PC-9 (cell line): ENCODE measurements around the gene RAB30. TPM values are rescaled to one million over a fixed set of nuclear protein-coding genes. Genes with fewer than 3 reads are reported as not detected.

Experiments used
- BruUV-seq: library from RNA; stranded (reverse); fragments of 400-500 nt; replicated peaks from 2 replicates; lab custom pipeline; 2021; lab: Mats Ljungman, UMichigan
- CTCF ChIA-PET: fragments of 300-600 bp; sonication (Branson Sonifier 250); formaldehyde crosslinking; loops from one replicate; lab custom pipeline; 2022; ENCODE audit warnings: antibody characterized with exemption; lab: Charles Lee
- POLR2A ChIA-PET: fragments of 300-600 bp; sonication (Branson Sonifier 250); formaldehyde crosslinking; loops from one replicate; lab custom pipeline; 2022; ENCODE audit warnings: antibody characterized with exemption; ENCODE audit not compliant: unreplicated experiment; lab: Charles Lee
- DNase-seq, 2 experiments: peaks; one replicate each; pipeline versions ENCODE4 v3.0.0 to v3.0.0-alpha.2; 2015 to 2022; ENCODE audit warnings: mixed read lengths in 1 of 2
- H2AFZ ChIP-seq: fragments of 200-600 bp; sonication (generic); 2 replicates; pipeline ENCODE4 v1.8.1; 2017; ENCODE audit warnings: antibody characterized with exemption
- H3F3A ChIP-seq: fragments of 200-600 bp; sonication (generic); 2 replicates; pipeline ENCODE4 v1.8.1; 2017; ENCODE audit warnings: antibody characterized with exemption, mild to moderate bottlenecking, low read depth; ENCODE audit not compliant: insufficient read depth
- H3K27ac ChIP-seq: fragments of 200-600 bp; sonication (generic); 2 replicates; pipeline ENCODE4 v1.6.1; 2016; ENCODE audit warnings: mixed run types
- H3K27me3 ChIP-seq: fragments of 200-600 bp; sonication (generic); 2 replicates; pipeline ENCODE4 v1.6.1; 2016; ENCODE audit warnings: low read depth, mixed run types; ENCODE audit not compliant: insufficient read depth
- H3K36me3 ChIP-seq: fragments of 200-600 bp; sonication (generic); 2 replicates; pipeline ENCODE4 v1.6.1; 2016; ENCODE audit warnings: low read depth, mixed run types
- H3K4me1 ChIP-seq: fragments of 200-600 bp; sonication (generic); replicated peaks from 2 replicates; pipeline ENCODE4 v1.6.1; 2016; ENCODE audit warnings: mixed run types; ENCODE audit not compliant: insufficient read depth
- H3K4me2 ChIP-seq: fragments of 200-600 bp; sonication (generic); 2 replicates; pipeline ENCODE4 v1.6.1; 2017; ENCODE audit warnings: mixed run types
- H3K4me3 ChIP-seq: fragments of 200-600 bp; sonication (generic); 2 replicates; pipeline ENCODE4 v1.6.1; 2016; ENCODE audit warnings: mixed run types
- H3K79me2 ChIP-seq: fragments of 200-600 bp; sonication (generic); 2 replicates; pipeline ENCODE4 v1.6.1; 2017; ENCODE audit warnings: low read depth, mixed run types
- H3K9me2 ChIP-seq: fragments of 200-600 bp; sonication (generic); 2 replicates; pipeline ENCODE4 v1.8.1; 2017; ENCODE audit warnings: mild to moderate bottlenecking; ENCODE audit not compliant: insufficient read depth
- H3K9me3 ChIP-seq: fragments of 200-600 bp; sonication (generic); 2 replicates; pipeline ENCODE4 v1.8.1; 2016; ENCODE audit warnings: low read depth; ENCODE audit not compliant: insufficient read depth
- H4K20me1 ChIP-seq: fragments of 200-600 bp; sonication (generic); 2 replicates; pipeline ENCODE4 v1.8.1; 2017; ENCODE audit not compliant: insufficient read depth
- EZH2 ChIP-seq: fragments of 200-600 bp; sonication (generic); IDR thresholded peaks from 2 replicates; pipeline ENCODE4 v1.8.0; 2017; ENCODE audit warnings: antibody characterized with exemption, low read depth
- intact Hi-C: fragments of 100-400 bp; cut with micrococcal nuclease; formaldehyde crosslinking; loops from one replicate; pipeline ENCODE4 v1.10.0; 2022; ENCODE audit not compliant: unreplicated experiment
- total RNA-seq: library from RNA; stranded (reverse); gene quantifications from 2 replicates; pipeline ENCODE4 v1.2.3, GENCODE V29; 2021
- TF ChIP-seq, protein P1 (sequence below): fragments of 200-600 bp; sonication (generic); conservative IDR thresholded peaks from 2 replicates; pipeline ENCODE4 v1.6.1; 2017; ENCODE audit warnings: mixed run types, antibody characterized with exemption, mild to moderate bottlenecking, moderate library complexity

RAB30 gene
- total RNA-seq, 1 experiment from 2014 or later, result 3.6 TPM

GRCh38 chr11:83014951-83015350 lies 56.7 kb downstream of the RAB30 start:
- POLR2A ChIA-PET, result no interaction called here
- intact Hi-C loops, result no loop called here
- no peak for TF ChIP-seq EZH2
- TF ChIP-seq, protein P1, sequence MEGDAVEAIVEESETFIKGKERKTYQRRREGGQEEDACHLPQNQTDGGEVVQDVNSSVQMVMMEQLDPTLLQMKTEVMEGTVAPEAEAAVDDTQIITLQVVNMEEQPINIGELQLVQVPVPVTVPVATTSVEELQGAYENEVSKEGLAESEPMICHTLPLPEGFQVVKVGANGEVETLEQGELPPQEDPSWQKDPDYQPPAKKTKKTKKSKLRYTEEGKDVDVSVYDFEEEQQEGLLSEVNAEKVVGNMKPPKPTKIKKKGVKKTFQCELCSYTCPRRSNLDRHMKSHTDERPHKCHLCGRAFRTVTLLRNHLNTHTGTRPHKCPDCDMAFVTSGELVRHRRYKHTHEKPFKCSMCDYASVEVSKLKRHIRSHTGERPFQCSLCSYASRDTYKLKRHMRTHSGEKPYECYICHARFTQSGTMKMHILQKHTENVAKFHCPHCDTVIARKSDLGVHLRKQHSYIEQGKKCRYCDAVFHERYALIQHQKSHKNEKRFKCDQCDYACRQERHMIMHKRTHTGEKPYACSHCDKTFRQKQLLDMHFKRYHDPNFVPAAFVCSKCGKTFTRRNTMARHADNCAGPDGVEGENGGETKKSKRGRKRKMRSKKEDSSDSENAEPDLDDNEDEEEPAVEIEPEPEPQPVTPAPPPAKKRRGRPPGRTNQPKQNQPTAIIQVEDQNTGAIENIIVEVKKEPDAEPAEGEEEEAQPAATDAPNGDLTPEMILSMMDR, result no peak
- no peaks in the 10 kb centered on the region for H3K4me1 ChIP-seq
- no peaks in the 10 kb centered on the region for H3F3A ChIP-seq
- no peaks in the 10 kb centered on the region for H4K20me1 ChIP-seq
- no peaks in the 10 kb centered on the region for H3K9me2 ChIP-seq
- no peak overlapping the region for H3K4me3 ChIP-seq
- CTCF ChIA-PET, result no interaction called here
- H3K79me2 ChIP-seq, result no peaks in the 10 kb centered on the region
- no TSS peak for BruUV-seq
- no peak for DNase-seq
- no peak overlapping the region for H2AFZ ChIP-seq
- H3K4me2 ChIP-seq, result no peak overlapping the region
- no peak overlapping the region for H3K27ac ChIP-seq
- H3K9me3 ChIP-seq, result no peaks in the 10 kb centered on the region
- H3K27me3 ChIP-seq, result no peaks in the 10 kb centered on the region
- H3K36me3 ChIP-seq, result no peaks in the 10 kb centered on the region

DNA sequence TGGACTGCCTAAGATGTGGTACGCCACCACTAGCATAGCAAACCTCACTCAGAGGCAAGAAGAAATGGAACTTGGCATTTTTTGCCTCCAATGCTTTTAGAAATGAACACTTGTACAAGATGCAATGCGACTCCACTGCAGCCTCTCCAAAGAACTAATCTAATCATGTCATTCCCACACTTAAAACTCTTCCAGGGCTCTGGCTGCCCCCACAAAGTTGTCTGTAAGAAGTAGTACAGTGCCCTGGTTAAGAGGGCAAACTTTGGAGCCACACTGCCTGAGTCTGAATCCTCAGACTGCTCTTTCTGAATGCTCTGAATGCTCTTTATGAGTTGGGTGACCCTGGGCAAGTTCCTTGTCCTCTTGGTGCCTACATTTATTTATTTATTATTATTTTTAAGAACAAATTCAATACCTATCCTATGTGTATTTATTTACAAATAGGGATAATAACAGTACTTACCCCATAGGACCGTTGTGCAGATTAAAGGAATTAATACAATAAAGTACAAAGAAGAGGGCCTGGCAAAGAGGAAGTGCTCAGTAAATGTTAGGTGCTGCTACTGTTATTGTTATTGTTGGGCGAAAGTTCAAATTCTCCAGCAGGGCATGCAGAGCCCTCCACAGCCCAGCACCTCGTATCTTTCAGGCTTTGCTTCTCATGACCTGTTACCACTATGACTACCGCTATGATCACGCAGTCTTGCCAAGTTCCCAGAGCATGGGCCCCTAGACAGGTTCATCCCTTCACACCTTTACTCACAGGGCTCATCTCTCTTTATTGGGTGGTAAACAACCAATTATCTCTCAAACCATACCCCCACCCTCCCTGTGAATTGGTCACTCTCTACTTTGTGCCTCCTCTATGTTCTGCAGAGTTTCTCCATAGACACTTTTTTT lies 59.3 kb downstream of the RAB30 start:
- intact Hi-C loops, result no loop called here
- Histone ChIP-seq H4K20me1 (no peaks in the 10 kb centered on the region), H2AFZ (no peak overlapping the region), H3K4me1 (no peaks in the 10 kb centered on the region), H3K9me3 (no peaks in the 10 kb centered on the region), H3K9me2 (no peaks in the 10 kb centered on the region), H3K4me2 (no peak overlapping the region), H3K36me3 (no peaks in the 10 kb centered on the region), H3K79me2 (no peaks in the 10 kb centered on the region), H3K27ac (no peak overlapping the region), H3F3A (no peaks in the 10 kb centered on the region), H3K4me3 (no peak overlapping the region), H3K27me3 (no peaks in the 10 kb centered on the region)
- no TSS peak for BruUV-seq
- ChIA-PET CTCF (no interaction called here), POLR2A (no interaction called here)
- DNase-seq, result peak in 1 of 2 experiments; percentile 30
- no peak for TF ChIP-seq EZH2
- TF ChIP-seq, protein P1, result no peak

DNA sequence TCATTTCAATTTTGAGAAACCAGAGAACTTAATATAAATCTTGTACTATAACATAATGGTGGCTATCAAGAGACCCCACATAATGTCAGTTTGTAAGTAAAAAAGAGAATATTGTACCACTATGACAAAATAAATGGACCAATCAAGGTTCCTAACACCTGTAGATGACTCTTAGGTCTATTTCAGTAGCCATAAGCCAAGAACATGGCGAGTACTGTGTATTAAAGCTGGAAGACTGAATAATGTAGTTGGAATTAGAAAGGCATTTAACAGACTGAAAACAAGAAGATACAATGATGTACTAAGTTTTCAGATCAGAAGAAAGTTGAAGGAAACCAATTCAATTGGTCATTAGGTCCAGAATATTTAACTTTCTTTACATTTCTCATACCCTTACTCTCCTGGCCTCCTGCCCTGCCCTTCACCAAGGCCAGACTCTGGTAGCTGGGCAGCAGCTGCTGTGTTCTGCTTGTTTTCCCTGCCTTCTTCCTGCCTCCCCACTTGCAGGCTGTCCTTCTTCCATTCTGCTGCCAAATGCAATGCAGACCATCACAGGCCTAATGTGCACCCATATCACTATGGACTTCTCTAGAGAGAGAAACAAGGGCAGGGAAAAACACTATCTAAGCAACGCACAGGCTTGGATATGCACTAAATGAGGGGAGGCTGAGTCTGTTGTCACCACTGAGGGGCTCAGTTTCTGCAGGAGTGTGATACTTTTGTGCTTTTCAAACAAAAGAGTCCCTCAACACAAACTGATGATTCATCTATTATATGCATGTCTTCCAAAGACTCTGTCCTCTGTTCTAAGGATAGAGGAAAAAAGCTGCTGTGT lies 60.1 kb downstream of the RAB30 start:
- Histone ChIP-seq H2AFZ (no peak overlapping the region), H3K4me2 (no peak overlapping the region), H3F3A (no peaks in the 10 kb centered on the region), H3K4me1 (no peaks in the 10 kb centered on the region), H3K9me2 (no peaks in the 10 kb centered on the region), H3K27ac (no peak overlapping the region), H3K36me3 (no peaks in the 10 kb centered on the region), H3K27me3 (no peaks in the 10 kb centered on the region), H3K4me3 (no peak overlapping the region), H3K9me3 (no peaks in the 10 kb centered on the region), H3K79me2 (no peaks in the 10 kb centered on the region), H4K20me1 (no peaks in the 10 kb centered on the region)
- POLR2A ChIA-PET, result no interaction called here
- no peak for DNase-seq
- no TSS peak for BruUV-seq
- intact Hi-C loops, result no loop called here
- TF ChIP-seq EZH2, result no peak
- TF ChIP-seq, protein P1, result no peak
- CTCF ChIA-PET, result no interaction called here
